Sigmoid colon (tissue), 7 donors: ENCODE measurements around the gene CCDC159. TPM values are rescaled to one million over a fixed set of nuclear protein-coding genes. Genes with fewer than 3 reads are reported as not detected.
A peak's percentile ranks its signal among the peaks of the same experiment; 100 is the strongest.
"Not testable (repeated sequence)": the region's sequence is repeated elsewhere in the genome, so short reads cannot be mapped to it uniquely, and the experiment has no call there.

Experiments used
- DNase-seq: peaks from one replicate; pipeline ENCODE4 v3.0.0-alpha.2; 2019
- H3K27ac ChIP-seq, 4 donors: fragments of 200-600 bp; sonication (generic); one replicate each; pipeline ENCODE4 v1.5.1; 2016 to 2019; ENCODE audit warnings: mild to moderate bottlenecking in 1 of 4
- H3K27me3 ChIP-seq, 3 donors: fragments of 200-600 bp; sonication (generic); one replicate each; pipeline ENCODE4 v1.5.1; 2019; ENCODE audit warnings: mild to moderate bottlenecking in 1 of 3
- H3K36me3 ChIP-seq, 4 donors: fragments of 200-600 bp; sonication (generic); one replicate each; pipeline ENCODE4 v1.5.1; 2016 to 2019
- H3K4me1 ChIP-seq, 4 donors: fragments of 200-600 bp; sonication (generic); one replicate each; pipeline ENCODE4 v1.5.1; 2017 to 2019
- H3K4me3 ChIP-seq, 4 donors: fragments of 200-600 bp; sonication (generic); one replicate each; pipeline ENCODE4 v1.5.1; 2017 to 2019; ENCODE audit warnings: mild to moderate bottlenecking in 2 of 4, moderate library complexity in 1 of 4
- H3K9me3 ChIP-seq, 4 donors: fragments of 200-600 bp in 3 of 4; sonication (generic) in 3 of 4; one replicate each; pipeline versions ENCODE4 v1.5.1 to v1.6.1; 2013 to 2019
- CTCF ChIP-seq, 4 experiments: fragments of 450-650 bp in 3 of 4; fragments of 200-600 bp in 1 of 4; IDR thresholded peaks; one replicate each; pipeline ENCODE4 v1.5.1; 2016 to 2019; ENCODE audit warnings: antibody characterized with exemption in 4 of 4, mild to moderate bottlenecking in 3 of 4, moderate library complexity in 2 of 4
- EP300 ChIP-seq, 4 donors: sonication (generic); formaldehyde crosslinking; IDR thresholded peaks; one replicate each; pipeline ENCODE4 v1.6.1; 2017; ENCODE audit warnings: antibody characterized with exemption in 4 of 4
- POLR2A ChIP-seq, 2 donors: fragments of 450-650 bp; IDR thresholded peaks; one replicate each; pipeline ENCODE4 v1.6.1; 2016; ENCODE audit warnings: antibody characterized with exemption in 2 of 2, mild to moderate bottlenecking in 2 of 2, moderate library complexity in 2 of 2
- POLR2AphosphoS5 ChIP-seq, 4 donors: sonication (generic); formaldehyde crosslinking; IDR thresholded peaks; one replicate each; pipeline ENCODE4 v1.6.1; 2017; ENCODE audit warnings: antibody characterized with exemption in 4 of 4
- WGBS, 2 donors: extraction: QIAGEN DNeasy Blood & Tissue Kit; methylation state at CpG; one replicate each; pipeline ENCODE4 v1.1.7; 2013; 5-methylcytosine and 5-hydroxymethylcytosine counted together
- intact Hi-C: fragments of 100-400 bp; cut with DNase I; formaldehyde crosslinking; loops from one replicate; pipeline ENCODE4 v1.15.1; 2023
- polyA plus RNA-seq, 3 donors: library from polyadenylated mRNA; stranded (reverse); fragments of 200-250 nt; gene quantifications; one replicate each; pipeline ENCODE4 v1.2.3, GENCODE V29; 2013
- total RNA-seq, 4 donors: library from RNA; depleted of rRNA; stranded (reverse); fragments of >200 nt; gene quantifications; one replicate each; pipeline ENCODE4 v1.1.0, GENCODE V29; 2016
- donor health status: healthy with polysubstance abuse.
- donor health status: Bipolar disorder and iron deficiency.
- donor health status: healthy.

The CCDC159 gene
- total and polyA plus RNA-seq, 7 donors, result 11.6 to 42.4 (median 19.6) TPM

- Histone ChIP-seq H3K4me3 (no peak overlapping the region), H3K27me3 (no peaks in the 10 kb centered on the region), H3K4me1 (peaks cover 0 to 23% (median 20%) of the 10 kb centered on the region in 4 donors), H3K27ac (no peak overlapping the region), H3K36me3 (peaks cover 0 to 62% (median 28%) of the 10 kb centered on the region in 4 donors), H3K9me3 (no peaks in the 10 kb centered on the region)
- 60 to 85% methylated on average over 14 of the region's 14 CpGs for WGBS, 2 donors
- TF ChIP-seq POLR2A (IDR thresholded peaks at IDR 0.05) (no peak), CTCF (IDR thresholded peaks at IDR 0.05) (no peak), POLR2AphosphoS5 (IDR thresholded peaks at IDR 0.05) (no peak), EP300 (IDR thresholded peaks at IDR 0.05) (no peak)
- DNase-seq, result no peak
- intact Hi-C loops, result loop anchor here (5.0 kb wide), 1 partner anchor 45 kb away; no protein-coding TSS in a partner anchor
These were observed 9.2 kb upstream of the CCDC159 start for GRCh38 chr19:11337080-11337479.

- WGBS, 2 donors, result 22 to 65% methylated on average over 7 of the region's 7 CpGs
- intact Hi-C loops, result loop anchor here (2.0 to 5.0 kb wide), 2 partner anchors 13 to 46 kb away; no protein-coding TSS in a partner anchor
- Histone ChIP-seq H3K4me1 (peaks cover 0 to 23% (median 20%) of the 10 kb centered on the region in 4 donors), H3K4me3 (no peak overlapping the region), H3K27me3 (no peaks in the 10 kb centered on the region), H3K27ac (peak overlapping the region; percentile 78 to 90 (median 87)), H3K36me3 (peaks cover 0 to 60% (median 27%) of the 10 kb centered on the region in 4 donors), H3K9me3 (no peaks in the 10 kb centered on the region)
- no peak for DNase-seq
- TF ChIP-seq CTCF (IDR thresholded peaks at IDR 0.05) (no peak), POLR2AphosphoS5 (IDR thresholded peaks at IDR 0.05) (no peak), EP300 (IDR thresholded peaks at IDR 0.05) (no peak), POLR2A (IDR thresholded peaks at IDR 0.05) (no peak)
These were observed 8.2 kb upstream of the CCDC159 start for GRCh38 chr19:11338121-11338520.

- Histone ChIP-seq H3K27me3 (no peaks in the 10 kb centered on the region), H3K4me1 (peaks cover 0 to 27% (median 24%) of the 10 kb centered on the region in 4 donors), H3K4me3 (peak overlapping the region; percentile 77 to 92 (median 82)), H3K36me3 (peaks cover 0 to 54% (median 24%) of the 10 kb centered on the region in 4 donors), H3K27ac (peak overlapping the region; percentile 78 to 90 (median 87)), H3K9me3 (no peaks in the 10 kb centered on the region)
- TF ChIP-seq EP300 (IDR thresholded peaks at IDR 0.05) (no peak), POLR2A (IDR thresholded peaks at IDR 0.05) (no peak), POLR2AphosphoS5 (IDR thresholded peaks at IDR 0.05) (no peak), CTCF (IDR thresholded peaks at IDR 0.05) (no peak)
- 6 to 28% methylated on average over 21 of the region's 21 CpGs for WGBS, 2 donors
- intact Hi-C loops, result loop anchor here (2.0 to 5.0 kb wide), 2 partner anchors 14 to 46 kb away; no protein-coding TSS in a partner anchor
- DNase-seq, result no peak
These were observed 7.6 kb upstream of the CCDC159 start for GRCh38 chr19:11338569-11339253.

GRCh38 chr19:11339254-11340098, 6.8 kb upstream of the CCDC159 start, which contains the start of gene RAB3D:
Gene RAB3D, minus strand, starts transcription at chr19:11339657. Its CDS starts 2,258 bp downstream, at chr19:11337399.
- peaks cover 0 to 46% (median 20%) of the 10 kb centered on the region in 4 donors for H3K36me3 ChIP-seq
- H3K9me3 ChIP-seq, result no peaks in the 10 kb centered on the region
- intact Hi-C loops, result loop anchor here (2.0 to 5.0 kb wide), 2 partner anchors 15 to 47 kb away; no protein-coding TSS in a partner anchor
- peak within 1 kb of the TSS; percentile 77 to 92 (median 82) for H3K4me3 ChIP-seq
- peak within 1 kb of the TSS; percentile 78 to 90 (median 87) for H3K27ac ChIP-seq
- TF ChIP-seq POLR2AphosphoS5 (IDR thresholded peaks at IDR 0.05) (peak; percentile 65 to 94 (median 82)), CTCF (IDR thresholded peaks at IDR 0.05) (no peak), POLR2A (IDR thresholded peaks at IDR 0.05) (peak in 1 of 2 donors; percentile 75)
- peak; percentile 98 for DNase-seq
- peaks cover 0 to 35% (median 32%) of the 10 kb centered on the region in 4 donors for H3K4me1 ChIP-seq
- no peaks in the 10 kb centered on the region for H3K27me3 ChIP-seq
- 2 to 6% methylated on average over 53 of the region's 53 CpGs for WGBS, 2 donors

GRCh38 chr19:11340099-11340467, 6.2 kb upstream of the CCDC159 start:
- H3K27me3 ChIP-seq, intact Hi-C loops, H3K9me3 ChIP-seq, DNase-seq: not testable (repeated sequence)
- H3K4me1 ChIP-seq, result peaks cover 0 to 41% (median 38%) of the 10 kb centered on the region in 4 donors
- H3K4me3 ChIP-seq, result peak overlapping the region in 3 of 4 donors; percentile 80 to 92 (median 85)
- peak overlapping the region; percentile 78 to 90 (median 87) for H3K27ac ChIP-seq
- H3K36me3 ChIP-seq, result peaks cover 0 to 40% (median 14%) of the 10 kb centered on the region in 4 donors
- 72 to 84% methylated on average over 8 of the region's 8 CpGs for WGBS, 2 donors
